GM21717 (cell line): ENCODE results near the gene EIF4ENIF1.
A peak's percentile ranks its signal among the peaks of the same experiment; 100 is the strongest.
"Not testable (repeated sequence)": the region's sequence is repeated elsewhere in the genome, so short reads cannot be mapped to it uniquely, and the experiment has no call there.

Experiments
- ATAC-seq: cut with Tn5 transposase; IDR thresholded peaks from one replicate; pipeline ENCODE4 v1.9.1; 2021; ENCODE audit warnings: mild to moderate bottlenecking, moderate library complexity; ENCODE audit not compliant: unreplicated experiment

Gene EIF4ENIF1

GRCh38 chr22:31489632-31490495, at the start of gene EIF4ENIF1:
Gene EIF4ENIF1, minus strand, starts transcription at chr22:31489842. Its CDS starts 1,124 bp downstream, at chr22:31488718.
- peak; percentile 26 for ATAC-seq

- no peak for ATAC-seq
Observed at GRCh38 chr22:31538815-31539214, 49.2 kb upstream of the EIF4ENIF1 start.

GRCh38 chr22:31537019-31537535, 47.4 kb upstream of the EIF4ENIF1 start:
- peak; percentile 58 for ATAC-seq

- no peak for ATAC-seq
Observed at GRCh38 chr22:31533374-31533773, 43.7 kb upstream of the EIF4ENIF1 start.

GRCh38 chr22:31532060-31532459, 42.4 kb upstream of the EIF4ENIF1 start:
- no peak for ATAC-seq

GRCh38 chr22:31530823-31531195, 41.2 kb upstream of the EIF4ENIF1 start:
- no peak for ATAC-seq

- ATAC-seq, result no peak
Observed at GRCh38 chr22:31526270-31526669, 36.6 kb upstream of the EIF4ENIF1 start.

GRCh38 chr22:31524132-31524531, 34.5 kb upstream of the EIF4ENIF1 start:
- not testable (repeated sequence) for ATAC-seq

- ATAC-seq, result no peak
Observed at GRCh38 chr22:31520051-31520450, 30.4 kb upstream of the EIF4ENIF1 start.

GRCh38 chr22:31509061-31509762, 19.6 kb upstream of the EIF4ENIF1 start:
- no peak for ATAC-seq

- ATAC-seq, result no peak
Observed at GRCh38 chr22:31508536-31508935, 18.9 kb upstream of the EIF4ENIF1 start.

- not testable (repeated sequence) for ATAC-seq
Observed at GRCh38 chr22:31507517-31507916, 17.9 kb upstream of the EIF4ENIF1 start.

- no peak for ATAC-seq
Observed at GRCh38 chr22:31504282-31504681, 14.6 kb upstream of the EIF4ENIF1 start.

GRCh38 chr22:31503211-31503964, 13.7 kb upstream of the EIF4ENIF1 start:
- no peak for ATAC-seq

GRCh38 chr22:31501738-31502137, 12.1 kb upstream of the EIF4ENIF1 start:
- ATAC-seq, result no peak

GRCh38 chr22:31497148-31497938, 7.7 kb upstream of the EIF4ENIF1 start:
- ATAC-seq, result no peak

GRCh38 chr22:31496735-31497146, 7.1 kb upstream of the EIF4ENIF1 start:
- peak; percentile 10 for ATAC-seq

- peak; percentile 56 for ATAC-seq
Observed at GRCh38 chr22:31496007-31496734, 6.5 kb upstream of the EIF4ENIF1 start, which contains the start of gene SFI1. Gene SFI1, plus strand, starts transcription at chr22:31496536. Its CDS starts 11,749 bp downstream, at chr22:31508285.

- no peak for ATAC-seq
Observed at GRCh38 chr22:31495343-31495742, 5.7 kb upstream of the EIF4ENIF1 start.
